Fibroblast of lung (primary cell): ENCODE measurements around the gene ACO2. TPM values are rescaled to one million over a fixed set of nuclear protein-coding genes. Genes with fewer than 3 reads are reported as not detected.
"Not testable (repeated sequence)": the region's sequence is repeated elsewhere in the genome, so short reads cannot be mapped to it uniquely, and the experiment has no call there.

Source experiments
- DNase-seq, 2 donors: peaks; one replicate each; pipeline versions ENCODE4 v3.0.0 to v3.0.0-alpha.2; 2010; ENCODE audit warnings: low read depth in 2 of 2
- H2AFZ ChIP-seq: 2 replicates; pipeline ENCODE4 v1.5.1; 2012; ENCODE audit warnings: low read length, control low read depth, inconsistent platforms
- H3K27ac ChIP-seq: 2 replicates; pipeline ENCODE4 v1.5.1; 2011; ENCODE audit warnings: low read length, control low read depth; ENCODE audit not compliant: insufficient read depth
- H3K27me3 ChIP-seq: 2 replicates; pipeline ENCODE4 v1.5.1; 2011; ENCODE audit warnings: mild to moderate bottlenecking, low read length; ENCODE audit not compliant: control insufficient read depth, insufficient read depth
- H3K36me3 ChIP-seq: 2 replicates; pipeline ENCODE4 v1.5.1; 2011; ENCODE audit warnings: low read length; ENCODE audit not compliant: control insufficient read depth, insufficient read depth
- H3K4me1 ChIP-seq: 2 replicates; pipeline ENCODE4 v1.5.1; 2011; ENCODE audit warnings: low read length; ENCODE audit not compliant: control insufficient read depth, insufficient read depth; ENCODE audit errors: extremely low read depth
- H3K4me2 ChIP-seq: 2 replicates; pipeline ENCODE4 v1.5.1; 2011; ENCODE audit warnings: low read length, control low read depth; ENCODE audit not compliant: insufficient read depth; ENCODE audit errors: extremely low read depth
- H3K4me3 ChIP-seq, 4 experiments: fragments of 200-600 bp in 1 of 4; sonication (generic) in 1 of 4; replicated peaks in 1 of 4; 2 replicates each; pipeline ENCODE4 v1.5.1; 2011 to 2016; ENCODE audit warnings: low read length in 4 of 4, low read depth in 3 of 4, mild to moderate bottlenecking in 3 of 4, control low read depth in 2 of 4, inconsistent platforms in 1 of 4, mixed read lengths in 1 of 4; ENCODE audit not compliant: insufficient read depth in 1 of 4; ENCODE audit errors: control extremely low read depth in 1 of 4
- H3K79me2 ChIP-seq: 2 replicates; pipeline ENCODE4 v1.5.1; 2012; ENCODE audit warnings: mild to moderate bottlenecking, low read length, inconsistent platforms; ENCODE audit not compliant: control insufficient read depth, insufficient read depth
- H3K9ac ChIP-seq: 2 replicates; pipeline ENCODE4 v1.5.1; 2011; ENCODE audit warnings: mild to moderate bottlenecking, low read length, control low read depth; ENCODE audit not compliant: insufficient read depth
- H3K9me3 ChIP-seq: 2 replicates; pipeline ENCODE4 v1.5.1; 2012; ENCODE audit warnings: low read depth, low read length; ENCODE audit not compliant: control insufficient read depth, insufficient read depth
- H4K20me1 ChIP-seq: 2 replicates; pipeline ENCODE4 v1.5.1; 2011; ENCODE audit warnings: low read length; ENCODE audit not compliant: control insufficient read depth, insufficient read depth; ENCODE audit errors: extremely low read depth
- EZH2 ChIP-seq: IDR thresholded peaks from 2 replicates; pipeline ENCODE4 v1.5.1; 2012; ENCODE audit warnings: low read length, control low read depth, mild to moderate bottlenecking; ENCODE audit errors: missing control alignments
- polyA plus RNA-seq, 2 donors: library from polyadenylated mRNA; depleted of rRNA in 1 of 2; stranded (reverse) in 1 of 2; unstranded in 1 of 2; fragments of >200 nt; gene quantifications; 2 replicates each; pipeline ENCODE4 v1.2.1, GENCODE V29; 2011 to 2012; ENCODE audit warnings: missing spikeins in 1 of 2
- total RNA-seq: library from RNA; depleted of rRNA; stranded (reverse); fragments of >200 nt; gene quantifications from 2 replicates; pipeline ENCODE4 v1.2.1, GENCODE V29; 2014
- TF ChIP-seq, protein P1 (sequence below), 2 donors: IDR thresholded peaks in 1 of 2; conservative IDR thresholded peaks in 1 of 2; 1 replicate in 1 of 2; 2 replicates in 1 of 2; pipeline ENCODE4 v1.5.1; 2011 to 2012; ENCODE audit warnings: low read length in 2 of 2, control low read depth in 1 of 2, inconsistent platforms in 1 of 2, low read depth in 1 of 2, mild to moderate bottlenecking in 1 of 2

ACO2 gene
- total and polyA plus RNA-seq, 2 donors (not counting 1 experiment from before 2014, with no cell fraction given) = 37.6 to 80.3 TPM

DNA sequence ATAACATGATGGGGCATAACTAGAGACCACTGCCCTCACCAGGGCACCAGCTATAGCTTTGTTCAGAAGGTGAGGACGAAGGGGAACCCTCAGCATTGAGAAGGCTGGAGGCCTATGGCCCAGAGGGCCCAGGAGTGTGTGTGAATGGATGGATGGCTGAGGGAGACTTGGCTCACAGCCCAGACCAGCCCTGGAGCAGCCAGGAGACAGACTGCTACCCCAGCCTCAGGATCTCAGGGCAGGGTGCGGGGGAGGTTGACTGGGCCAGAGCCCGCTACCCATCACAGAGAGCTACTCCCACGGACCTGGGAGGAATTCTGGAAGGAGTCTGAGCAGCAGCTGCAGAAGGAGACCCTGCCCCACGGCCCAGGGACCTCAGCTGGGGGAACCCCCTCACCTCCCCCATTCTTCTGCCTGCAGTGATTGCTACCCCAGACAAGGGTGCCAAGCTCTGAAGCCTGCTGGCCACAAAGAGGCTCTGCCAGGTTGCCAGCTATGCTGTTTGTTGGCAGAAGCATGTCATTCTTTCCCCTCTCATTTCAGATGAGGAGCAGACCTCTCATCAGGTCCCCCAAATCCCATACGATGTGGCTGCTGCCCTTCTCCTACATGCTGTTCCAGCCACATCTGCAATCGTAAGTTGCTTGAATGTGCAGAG, 86.5 kb downstream of the ACO2 start:
- Histone ChIP-seq H3K9me3 (no peaks in the 10 kb centered on the region), H3K4me1 (peaks cover 20% of the 10 kb centered on the region), H4K20me1 (no peaks in the 10 kb centered on the region), H3K36me3 (no peaks in the 10 kb centered on the region), H3K27ac (no peak overlapping the region), H3K4me3 (no peak overlapping the region), H3K9ac (no peak overlapping the region), H3K79me2 (no peaks in the 10 kb centered on the region), H3K4me2 (no peak overlapping the region), H3K27me3 (no peaks in the 10 kb centered on the region), H2AFZ (no peak overlapping the region)
- peak in 1 of 2 donors; percentile 35 for DNase-seq
- no peak for TF ChIP-seq EZH2
- TF ChIP-seq, protein P1, sequence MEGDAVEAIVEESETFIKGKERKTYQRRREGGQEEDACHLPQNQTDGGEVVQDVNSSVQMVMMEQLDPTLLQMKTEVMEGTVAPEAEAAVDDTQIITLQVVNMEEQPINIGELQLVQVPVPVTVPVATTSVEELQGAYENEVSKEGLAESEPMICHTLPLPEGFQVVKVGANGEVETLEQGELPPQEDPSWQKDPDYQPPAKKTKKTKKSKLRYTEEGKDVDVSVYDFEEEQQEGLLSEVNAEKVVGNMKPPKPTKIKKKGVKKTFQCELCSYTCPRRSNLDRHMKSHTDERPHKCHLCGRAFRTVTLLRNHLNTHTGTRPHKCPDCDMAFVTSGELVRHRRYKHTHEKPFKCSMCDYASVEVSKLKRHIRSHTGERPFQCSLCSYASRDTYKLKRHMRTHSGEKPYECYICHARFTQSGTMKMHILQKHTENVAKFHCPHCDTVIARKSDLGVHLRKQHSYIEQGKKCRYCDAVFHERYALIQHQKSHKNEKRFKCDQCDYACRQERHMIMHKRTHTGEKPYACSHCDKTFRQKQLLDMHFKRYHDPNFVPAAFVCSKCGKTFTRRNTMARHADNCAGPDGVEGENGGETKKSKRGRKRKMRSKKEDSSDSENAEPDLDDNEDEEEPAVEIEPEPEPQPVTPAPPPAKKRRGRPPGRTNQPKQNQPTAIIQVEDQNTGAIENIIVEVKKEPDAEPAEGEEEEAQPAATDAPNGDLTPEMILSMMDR (conservative IDR thresholded peaks at IDR 0.05 in 1 of 2, IDR thresholded peaks at IDR 0.05 in 1 of 2; ENCODE audit: low read depth in 1 of 2, low read length in 2 of 2) = no peak

DNA sequence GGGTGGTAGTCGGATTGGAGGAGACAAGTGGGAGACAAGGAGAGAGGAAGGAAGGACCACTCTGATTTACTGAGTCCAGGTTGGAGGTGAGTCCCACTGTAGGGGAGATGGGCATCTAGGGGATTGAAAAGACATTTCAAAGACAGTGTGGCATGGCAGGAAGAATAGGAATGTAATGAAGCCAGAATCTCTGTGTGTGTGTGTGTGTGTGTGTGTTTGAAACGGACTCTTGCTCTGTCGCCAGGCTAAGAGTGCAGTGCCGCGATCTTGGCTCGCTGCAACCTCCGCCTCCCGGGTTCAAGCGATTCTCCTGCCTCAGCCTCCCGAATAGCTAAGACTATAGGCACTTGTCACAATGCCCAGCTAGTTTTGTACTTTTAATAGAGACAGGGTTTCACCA, 87.6 kb downstream of the ACO2 start:
- H3K36me3 ChIP-seq = no peaks in the 10 kb centered on the region
- no peaks in the 10 kb centered on the region for H3K27me3 ChIP-seq
- H3K9me3 ChIP-seq = no peaks in the 10 kb centered on the region
- H3K4me2 ChIP-seq = peak overlapping the region; percentile 85
- H3K4me1 ChIP-seq = peaks cover 20% of the 10 kb centered on the region
- H2AFZ ChIP-seq = no peak overlapping the region
- no peak for TF ChIP-seq EZH2
- TF ChIP-seq, protein P1 (conservative IDR thresholded peaks at IDR 0.05 in 1 of 2, IDR thresholded peaks at IDR 0.05 in 1 of 2; ENCODE audit: low read depth in 1 of 2, low read length in 2 of 2) = no peak
- no peak overlapping the region for H3K9ac ChIP-seq
- H3K79me2 ChIP-seq = no peaks in the 10 kb centered on the region
- H3K4me3 ChIP-seq = no peak overlapping the region
- no peak overlapping the region for H3K27ac ChIP-seq
- DNase-seq = no peak
- H4K20me1 ChIP-seq = no peaks in the 10 kb centered on the region

DNA sequence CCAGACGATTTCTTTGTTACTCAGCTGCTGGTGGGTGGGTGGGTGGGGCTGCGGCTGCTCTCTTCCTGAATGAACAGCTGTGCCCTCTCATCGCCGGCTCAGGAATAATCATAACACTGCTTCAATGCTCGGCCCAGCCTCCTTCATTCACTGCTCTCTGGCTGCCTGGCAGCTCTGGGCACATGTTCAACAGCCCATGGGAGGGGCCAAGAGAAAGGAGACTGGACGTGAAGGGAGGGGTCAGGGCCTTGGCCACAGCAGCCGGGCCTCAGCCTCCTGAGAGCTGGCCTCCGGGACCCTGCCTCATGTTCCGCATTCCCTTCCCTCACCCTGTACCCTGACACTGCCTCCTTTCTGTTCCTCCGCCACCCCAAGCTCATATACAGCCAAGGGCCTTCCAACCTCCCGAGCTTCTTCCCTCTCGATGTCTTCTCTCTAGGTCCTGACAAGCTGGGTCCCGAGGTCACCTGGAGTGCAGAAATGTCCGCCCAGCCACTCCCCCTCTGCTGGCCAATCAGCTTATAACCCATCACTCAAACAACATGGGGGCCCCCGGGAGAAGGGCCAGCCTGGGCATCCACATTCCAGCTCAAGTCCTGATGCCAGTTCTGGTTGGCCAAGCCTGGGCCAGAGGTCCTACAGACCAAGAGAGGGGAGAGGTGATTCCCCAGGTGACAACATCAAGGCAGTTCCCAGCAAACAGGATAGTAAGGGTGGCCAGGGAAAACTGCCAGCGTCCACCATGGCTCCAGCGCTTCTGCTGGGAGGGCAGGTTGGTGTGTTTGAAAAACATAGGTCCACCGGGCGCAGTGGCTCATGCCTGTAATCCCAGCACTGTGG, 88.7 kb downstream of the ACO2 start:
- peak overlapping the region; percentile 75 for H3K4me2 ChIP-seq
- peak overlapping the region; percentile 82 for H2AFZ ChIP-seq
- H3K9me3 ChIP-seq = no peaks in the 10 kb centered on the region
- no peaks in the 10 kb centered on the region for H3K27me3 ChIP-seq
- no peaks in the 10 kb centered on the region for H3K79me2 ChIP-seq
- peak overlapping the region; percentile 83 for H3K27ac ChIP-seq
- no peaks in the 10 kb centered on the region for H3K36me3 ChIP-seq
- peak; percentile 92 to 98 for DNase-seq
- TF ChIP-seq, protein P1 (conservative IDR thresholded peaks at IDR 0.05 in 1 of 2, IDR thresholded peaks at IDR 0.05 in 1 of 2; ENCODE audit: low read depth in 1 of 2, low read length in 2 of 2) = no peak
- TF ChIP-seq EZH2 = no peak
- H3K9ac ChIP-seq = peak overlapping the region; percentile 55
- peaks cover 24% of the 10 kb centered on the region for H3K4me1 ChIP-seq
- H3K4me3 ChIP-seq = no peak overlapping the region
- no peaks in the 10 kb centered on the region for H4K20me1 ChIP-seq

DNA sequence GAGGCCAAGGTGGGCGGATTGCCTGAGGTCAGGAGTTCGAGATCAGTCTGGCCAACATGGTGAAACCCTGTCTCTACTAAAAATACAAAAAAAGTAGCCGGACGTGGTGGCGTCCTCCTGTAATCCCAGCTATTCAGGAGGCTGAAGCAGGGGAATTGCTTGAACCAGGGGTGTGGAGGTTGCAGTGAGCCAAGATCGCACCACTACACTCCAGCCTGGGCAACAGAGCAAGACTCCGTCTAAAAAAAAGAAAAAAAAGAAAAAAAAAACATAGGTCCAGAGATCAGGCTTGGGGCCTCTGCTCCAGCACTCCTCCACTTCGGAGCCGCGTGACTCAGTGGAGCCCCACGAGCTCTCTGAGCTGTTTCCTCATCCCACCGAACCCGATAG, 89.3 kb downstream of the ACO2 start:
- not testable (repeated sequence) for H3K27ac ChIP-seq, H3K79me2 ChIP-seq, H3K27me3 ChIP-seq, H2AFZ ChIP-seq, H3K9me3 ChIP-seq, DNase-seq, H3K36me3 ChIP-seq, H3K4me2 ChIP-seq, H4K20me1 ChIP-seq, H3K4me3 ChIP-seq, H3K9ac ChIP-seq
- peaks cover 29% of the 10 kb centered on the region for H3K4me1 ChIP-seq
